CD4-positive, alpha-beta T cell (primary cell): ENCODE measurements around the gene IGF2BP3. TPM values are rescaled to one million over a fixed set of nuclear protein-coding genes. Genes with fewer than 3 reads are reported as not detected.
"Not testable (repeated sequence)": the region's sequence is repeated elsewhere in the genome, so short reads cannot be mapped to it uniquely, and the experiment has no call there.

ENCODE experiments used
- ATAC-seq: fragments of 200-7000 bp; cut with Tn5 transposase; one replicate; pipeline ENCODE4 v1.10.0; 2022; ENCODE audit warnings: mild to moderate bottlenecking; ENCODE audit not compliant: poor library complexity
- CTCF ChIA-PET: fragments of 350-600 bp; sonication (Branson Sonifier 250); formaldehyde crosslinking; loops from one replicate; lab custom pipeline; 2021; ENCODE audit warnings: antibody characterized with exemption, inconsistent platforms; lab: Charles Lee
- POLR2A ChIA-PET: fragments of 350-600 bp; sonication (Branson Sonifier 250); formaldehyde crosslinking; loops from one replicate; lab custom pipeline; 2021; ENCODE audit warnings: antibody characterized with exemption, inconsistent platforms; lab: Charles Lee
- DNase-seq, 14 experiments: peaks; one replicate each; pipeline ENCODE4 v3.0.0-alpha.2; 2013 to 2020; ENCODE audit warnings: mixed read lengths in 2 of 14
- H3K27ac ChIP-seq, 2 donors: one replicate each; pipeline versions ENCODE4 v1.5.1 to v1.7.0; 2013; ENCODE audit warnings: low read length in 2 of 2, low read depth in 1 of 2, mild to moderate bottlenecking in 1 of 2
- H3K27me3 ChIP-seq, 2 experiments: 1 replicate in 1 of 2; 2 replicates in 1 of 2; pipeline versions ENCODE4 v1.6.1 to v1.7.0; 2013; ENCODE audit warnings: low read length in 2 of 2, control low read depth in 1 of 2, mild to moderate bottlenecking in 1 of 2, moderate library complexity in 1 of 2; ENCODE audit not compliant: insufficient read depth in 2 of 2, control insufficient read depth in 1 of 2
- H3K36me3 ChIP-seq: one replicate; pipeline ENCODE4 v1.6.1; 2013; ENCODE audit warnings: low read length, control low read depth; ENCODE audit not compliant: insufficient read depth
- H3K4me1 ChIP-seq: one replicate; pipeline ENCODE4 v1.6.1; 2013; ENCODE audit warnings: low read length, control low read depth; ENCODE audit not compliant: insufficient read depth
- H3K4me3 ChIP-seq: one replicate; pipeline ENCODE4 v1.5.1; 2013; ENCODE audit warnings: mild to moderate bottlenecking, low read length, moderate library complexity
- H3K9me3 ChIP-seq, 2 experiments: 1 replicate in 1 of 2; 2 replicates in 1 of 2; pipeline versions ENCODE4 v1.6.1 to v1.7.0; 2013; ENCODE audit warnings: low read length in 2 of 2, mild to moderate bottlenecking in 2 of 2, control low read depth in 1 of 2, moderate library complexity in 1 of 2; ENCODE audit not compliant: control insufficient read depth in 1 of 2, insufficient read depth in 1 of 2
- H3K27ac Mint-ChIP-seq: one replicate; pipeline ENCODE4 v1.8.0; 2020; ENCODE audit warnings: mixed read lengths
- H3K27me3 Mint-ChIP-seq: one replicate; pipeline ENCODE4 v1.8.0; 2021; ENCODE audit warnings: mixed read lengths
- H3K36me3 Mint-ChIP-seq: one replicate; pipeline ENCODE4 v1.8.0; 2021; ENCODE audit warnings: low read depth, mixed read lengths
- H3K4me1 Mint-ChIP-seq: one replicate; pipeline ENCODE4 v1.8.0; 2021; ENCODE audit warnings: low read depth, mixed read lengths
- H3K4me3 Mint-ChIP-seq: one replicate; pipeline ENCODE4 v1.8.0; 2020; ENCODE audit warnings: mild to moderate bottlenecking, mixed read lengths
- H3K9me3 Mint-ChIP-seq: one replicate; pipeline ENCODE4 v1.8.0; 2020; ENCODE audit warnings: mixed read lengths
- CTCF ChIP-seq: fragments of 200-600 bp; IDR thresholded peaks from one replicate; pipeline ENCODE4 v1.8.0; 2022; ENCODE audit warnings: antibody characterized with exemption, mild to moderate bottlenecking
- intact Hi-C, 2 experiments: fragments of 100-400 bp; cut with DNase I in 1 of 2; cut with micrococcal nuclease in 1 of 2; formaldehyde crosslinking; loops; one replicate each; pipeline versions ENCODE4 v1.15.1 to v1.9.0; 2023 to 2025; cut with DNase I, micrococcal nuclease
- polyA plus RNA-seq, 2 donors: library from polyadenylated mRNA; unstranded; fragments of 120-200 nt; gene quantifications; one replicate each; pipeline ENCODE4 v1.2.1, GENCODE V29; 2013
- total RNA-seq, 174 experiments: library from RNA in 2 of 174; stranded (reverse) in 2 of 174; gene quantifications; one replicate each; pipeline ENCODE4 v1.2.3 and lab custom pipeline; 2021 to 2026

The IGF2BP3 gene
- total RNA-seq (not detected), total RNA-seq (lab: John Stamatoyannopoulos, UW) (0 to 2.1 (median 0.37) reads per million in 172 experiments)
- 0.20 TPM for polyA plus RNA-seq (2013, experiment 1 of 2)
- polyA plus RNA-seq (2013, experiment 2 of 2): 0.79 TPM

- ATAC-seq (no peak), DNase-seq (peak in 3 of 14 experiments; percentile 29 to 41 (median 37))
- Mint-ChIP-seq H3K4me1 (peaks cover 52% of the 10 kb centered on the region), H3K27me3 (peaks cover 80% of the 10 kb centered on the region), H3K4me3 (peak within 1 kb of the TSS; percentile 84), H3K27ac (peak within 1 kb of the TSS; percentile 19), H3K9me3 (peaks cover 3% of the 10 kb centered on the region), H3K36me3 (no peaks in the 10 kb centered on the region)
- intact Hi-C loops: loop anchor here in 1 of 2 experiments (5.0 to 10.0 kb wide), 2 partner anchors 173 to 456 kb away; partner anchors contain the start of genes HYCC1 and MALSU1
- Histone ChIP-seq H3K27ac (no peak within 1 kb of the TSS), H3K27me3 (peaks cover 69 to 98% of the 10 kb centered on the region in 2 experiments), H3K4me1 (peaks cover 61% of the 10 kb centered on the region), H3K36me3 (no peaks in the 10 kb centered on the region), H3K9me3 (peaks cover 20 to 29% of the 10 kb centered on the region in 2 experiments), H3K4me3 (peak within 1 kb of the TSS; percentile 31)
- no peak for TF ChIP-seq CTCF
- POLR2A ChIA-PET: interaction anchor here (1.1 kb wide), 1 partner anchor 9 kb away, joined by 3 read pairs; no protein-coding TSS in a partner anchor
- CTCF ChIA-PET: interaction anchor here (1.2 kb wide), 1 partner anchor 198 kb away, joined by 4 read pairs; no protein-coding TSS in a partner anchor
Observed at GRCh38 chr7:23470330-23471105, at the start of gene IGF2BP3. TSS of gene IGF2BP3 (minus strand) at chr7:23470491. CDS start at chr7:23470110, 381 bp downstream.

GRCh38 chr7:23514755-23515154 is 44.5 kb upstream of the IGF2BP3 start:
- DNase-seq (peak in 1 of 14 experiments; percentile 14), ATAC-seq (no peak)
- peaks cover 93% of the 10 kb centered on the region for H3K36me3 Mint-ChIP-seq
- Histone ChIP-seq H3K4me1 (peaks cover 10% of the 10 kb centered on the region), H3K4me3 (no peak overlapping the region), H3K36me3 (peaks cover 93% of the 10 kb centered on the region), H3K9me3 (no peaks in the 10 kb centered on the region), H3K27ac (no peak overlapping the region), H3K27me3 (no peaks in the 10 kb centered on the region)
- CTCF ChIA-PET: no interaction called here
- H3K4me3 Mint-ChIP-seq: no peak overlapping the region
- H3K9me3 Mint-ChIP-seq: no peaks in the 10 kb centered on the region
- POLR2A ChIA-PET: interaction anchor here (1.7 kb wide), 1 partner anchor 16 kb away, joined by 6 read pairs; no protein-coding TSS in a partner anchor
- H3K27me3 Mint-ChIP-seq: no peaks in the 10 kb centered on the region
- no peak for TF ChIP-seq CTCF
- peaks cover 10% of the 10 kb centered on the region for H3K4me1 Mint-ChIP-seq
- no peak overlapping the region for H3K27ac Mint-ChIP-seq
- intact Hi-C loops: no loop called here

GRCh38 chr7:23513746-23514145 is 43.5 kb upstream of the IGF2BP3 start:
- H3K27me3 Mint-ChIP-seq, H3K9me3 Mint-ChIP-seq, H3K27ac ChIP-seq, intact Hi-C loops, H3K4me3 ChIP-seq, ATAC-seq, DNase-seq, H3K27me3 ChIP-seq, H3K4me3 Mint-ChIP-seq, H3K4me1 ChIP-seq, H3K9me3 ChIP-seq, CTCF ChIA-PET: not testable (repeated sequence)
- Mint-ChIP-seq H3K36me3 (peaks cover 94% of the 10 kb centered on the region), H3K4me1 (peaks cover 16% of the 10 kb centered on the region), H3K27ac (peak overlapping the region; percentile 55)
- POLR2A ChIA-PET: interaction anchor here (0.6 to 1.7 kb wide), 2 partner anchors 17 to 23 kb away, joined by 3 to 6 read pairs; no protein-coding TSS in a partner anchor
- peaks cover 92% of the 10 kb centered on the region for H3K36me3 ChIP-seq
